HT1080 (cell line): ENCODE measurements around the gene KRTAP4-4. TPM values are rescaled to one million over a fixed set of nuclear protein-coding genes. Genes with fewer than 3 reads are reported as not detected.
"Not testable (repeated sequence)": the region's sequence is repeated elsewhere in the genome, so short reads cannot be mapped to it uniquely, and the experiment has no call there.

Source experiments
- DNase-seq: peaks from one replicate; pipeline ENCODE4 v3.0.0-alpha.2; 2015; ENCODE audit warnings: low read depth
- polyA plus RNA-seq, 2 experiments: library from polyadenylated mRNA; depleted of rRNA; stranded (reverse); fragments of >200 nt; gene quantifications; 2 replicates each; pipeline ENCODE4 v1.2.3, GENCODE V29; 2015
- total RNA-seq: library from RNA; depleted of rRNA; stranded (reverse); fragments of >200 nt; shearing (Covaris generic); gene quantifications from 2 replicates; pipeline ENCODE4 v1.2.3, GENCODE V29; 2014; rRNA removed

KRTAP4-4 gene
- total RNA-seq = not detected in 2 replicates
- not detected in 2 replicates for polyA plus RNA-seq (2015; cell fraction: cytosol; rRNA removed)
- polyA plus RNA-seq (2015; cell fraction: nucleus; rRNA removed) = not detected in 2 replicates

DNA sequence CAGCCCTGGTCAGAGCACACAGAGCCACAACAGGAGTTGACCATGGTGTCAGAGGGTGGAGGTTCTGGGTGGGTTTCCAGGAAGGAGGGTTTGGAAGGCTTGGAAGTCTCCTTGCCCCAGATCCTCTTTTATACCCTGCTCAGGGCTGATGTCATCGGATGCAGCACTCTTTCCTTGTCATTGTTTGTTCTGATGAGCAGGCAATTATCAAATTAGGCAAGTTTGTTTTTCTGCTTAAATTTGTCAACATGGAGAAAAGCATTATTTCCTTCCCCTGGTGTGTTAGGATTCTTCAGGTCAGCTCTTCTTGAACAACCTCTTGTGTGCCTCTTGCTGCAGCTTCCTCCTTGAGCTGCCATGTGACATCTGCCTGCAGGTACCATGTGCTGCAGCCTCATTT lies at the start of gene KRTAP4-4:
TSS of gene KRTAP4-4 (minus strand) at position 101 of the 400 bp plus-strand sequence. CDS start at position 44, 57 bp downstream.
- no peak for DNase-seq

GRCh38 chr17:41199421-41200078 lies 39.0 kb upstream of the KRTAP4-4 start:
- no peak for DNase-seq

GRCh38 chr17:41196068-41196467 lies 35.5 kb upstream of the KRTAP4-4 start:
- DNase-seq = no peak

DNA sequence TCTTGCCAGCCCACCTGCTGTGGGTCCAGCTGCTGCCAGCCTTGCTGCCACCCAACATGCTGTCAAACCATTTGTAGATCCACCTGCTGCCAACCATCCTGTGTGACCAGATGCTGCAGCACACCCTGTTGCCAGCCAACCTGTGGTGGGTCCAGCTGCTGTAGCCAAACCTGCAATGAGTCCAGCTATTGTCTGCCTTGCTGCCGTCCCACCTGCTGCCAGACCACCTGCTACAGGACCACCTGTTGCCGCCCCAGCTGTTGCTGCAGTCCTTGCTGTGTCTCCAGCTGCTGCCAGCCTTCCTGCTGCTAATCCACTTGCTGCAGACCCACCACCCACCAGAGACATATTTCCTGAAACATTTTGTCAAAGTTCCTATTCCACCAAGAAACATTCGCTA lies 29.8 kb upstream of the KRTAP4-4 start:
- no peak for DNase-seq

- not testable (repeated sequence) for DNase-seq
Observed at GRCh38 chr17:41189837-41190318, 29.3 kb upstream of the KRTAP4-4 start, which contains the start of gene KRTAP9-1. KRTAP9-1 (plus strand) TSS chr17:41189887; CDS start chr17:41189887, 0 bp downstream.

DNA sequence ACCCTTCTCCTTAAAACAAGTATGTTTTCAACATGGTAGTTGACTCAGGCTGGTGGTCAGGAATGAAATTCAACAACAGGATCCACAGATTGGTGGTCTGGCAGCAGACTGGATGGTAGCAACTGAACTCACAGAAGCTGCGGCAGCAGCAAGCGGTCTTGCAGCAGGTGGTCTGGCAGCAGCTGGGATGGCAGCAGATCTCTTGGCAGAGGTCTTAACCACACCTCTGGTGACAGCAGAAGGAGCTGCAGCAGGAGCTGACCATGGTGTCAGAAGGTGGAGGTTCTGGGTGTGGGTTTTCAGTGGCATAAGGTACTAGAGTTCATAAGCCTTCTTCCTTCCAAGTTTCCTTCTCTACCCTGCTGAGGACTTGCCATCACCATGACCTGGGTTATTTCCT lies 26.3 kb upstream of the KRTAP4-4 start:
- DNase-seq = no peak

- no peak for DNase-seq
Observed at GRCh38 chr17:41185001-41185400, 24.5 kb upstream of the KRTAP4-4 start.

DNA sequence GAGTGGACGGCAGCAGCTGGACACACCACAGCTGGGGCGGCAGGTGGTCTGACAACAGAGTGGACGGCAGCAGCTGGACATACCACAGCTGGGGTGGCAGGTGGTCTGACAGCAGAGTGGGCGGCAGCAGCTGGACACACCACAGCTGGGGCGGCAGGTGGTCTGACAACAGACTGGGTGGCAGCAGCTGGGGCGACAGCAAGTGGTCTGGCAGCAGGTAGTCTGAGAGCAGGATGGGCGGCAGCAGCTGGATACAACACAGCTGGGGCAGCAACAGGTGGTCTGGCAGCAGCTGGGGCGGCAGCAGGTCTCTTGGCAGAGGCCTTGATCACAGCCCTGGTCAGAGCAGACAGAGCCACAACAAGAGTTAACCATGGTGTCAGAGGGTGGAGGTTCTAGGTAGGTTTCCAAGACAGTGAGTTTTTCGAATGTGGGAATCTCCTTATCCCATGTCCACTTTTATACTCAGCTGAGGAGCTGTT lies 24.0 kb upstream of the KRTAP4-4 start, which contains the start of gene KRTAP4-1:
TSS of gene KRTAP4-1 (minus strand) at position 432 of the 482 bp plus-strand sequence. CDS start at position 375, 57 bp downstream.
- no peak for DNase-seq

DNA sequence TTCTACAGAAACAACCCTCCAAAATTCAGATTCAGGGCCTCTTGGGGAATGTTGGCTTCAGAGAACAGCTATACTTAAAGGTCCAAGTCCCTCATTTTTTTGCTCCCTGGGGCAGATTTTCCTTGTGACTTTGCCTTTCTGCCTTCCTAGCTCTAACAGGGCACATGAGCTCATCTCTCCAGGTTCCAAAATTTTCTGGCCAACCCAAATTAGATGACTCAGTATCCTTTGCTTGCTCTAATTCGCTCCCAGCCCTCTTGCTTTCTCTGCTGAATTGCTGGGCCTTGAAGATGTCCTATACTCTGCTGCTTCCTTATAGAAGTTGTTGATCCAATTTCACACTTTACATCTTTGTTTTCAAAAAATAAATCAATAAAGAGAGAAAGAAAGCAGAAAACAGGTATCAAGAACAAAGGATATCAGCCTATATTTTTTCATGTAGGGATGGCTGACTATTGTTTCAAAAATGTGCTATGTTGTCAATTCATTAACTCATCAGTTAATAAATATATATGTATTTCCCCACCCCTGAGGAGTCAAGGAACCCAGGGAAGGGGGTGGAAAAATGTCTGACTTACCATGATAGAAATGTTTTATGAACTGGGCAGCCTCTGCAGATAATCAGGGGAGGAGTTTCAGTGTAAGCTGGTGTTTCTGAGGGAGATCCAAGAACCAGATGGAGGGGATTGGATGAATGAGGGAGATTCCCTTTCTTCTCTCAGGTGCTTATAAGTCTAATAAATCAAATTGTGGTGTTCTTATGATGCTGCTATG lies 18.5 kb upstream of the KRTAP4-4 start:
- DNase-seq = no peak

DNA sequence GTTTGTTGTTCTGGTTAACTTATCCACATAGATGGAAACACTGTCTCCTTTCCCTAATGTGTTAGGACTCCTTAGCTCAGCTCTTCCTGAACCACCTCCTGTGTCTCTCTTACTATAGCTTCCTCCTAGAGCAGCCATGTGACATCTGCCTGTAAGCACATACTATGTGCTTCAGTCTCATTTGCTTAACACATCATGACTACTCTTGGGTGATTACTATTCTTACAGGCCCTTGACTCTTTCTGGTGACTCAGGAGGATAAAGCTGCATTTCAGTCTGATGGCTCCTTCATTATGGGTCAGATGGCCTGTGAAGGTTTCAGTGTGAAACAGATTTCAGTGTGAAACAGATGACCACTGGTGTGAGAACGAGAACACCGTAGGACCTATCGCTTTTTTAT lies 17.8 kb upstream of the KRTAP4-4 start:
- DNase-seq = peak; percentile 65

DNA sequence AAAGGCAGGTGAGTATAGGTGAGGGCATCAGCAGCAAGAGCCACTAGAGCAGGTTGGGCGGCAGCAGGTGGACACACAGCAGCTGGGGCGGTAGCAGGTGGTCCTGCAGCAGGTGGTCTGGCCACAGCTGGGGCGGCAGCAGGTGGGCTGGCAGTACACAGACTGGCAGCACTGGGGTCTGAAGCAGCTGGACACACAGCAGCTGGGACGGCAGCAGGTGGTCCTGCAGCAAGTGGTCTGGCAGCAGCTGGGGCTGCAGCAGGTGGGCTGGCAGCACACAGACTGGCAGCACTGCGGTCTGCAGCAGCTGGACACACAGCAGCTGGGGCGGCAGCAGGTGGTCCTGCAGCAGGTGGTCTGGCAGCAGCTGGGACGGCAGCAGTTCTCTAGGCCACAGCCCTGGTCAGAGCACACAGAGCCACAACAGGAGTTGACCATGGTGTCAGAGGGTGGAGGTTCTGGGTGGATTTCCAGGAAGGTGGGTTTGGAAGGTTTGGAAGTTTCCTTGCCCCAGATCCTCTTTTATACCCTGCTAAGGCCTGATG lies 17.3 kb upstream of the KRTAP4-4 start, which contains the start of gene KRTAP4-2:
TSS of gene KRTAP4-2 (minus strand) at position 495 of the 545 bp plus-strand sequence. CDS start at position 438, 57 bp downstream.
- DNase-seq = no peak

DNA sequence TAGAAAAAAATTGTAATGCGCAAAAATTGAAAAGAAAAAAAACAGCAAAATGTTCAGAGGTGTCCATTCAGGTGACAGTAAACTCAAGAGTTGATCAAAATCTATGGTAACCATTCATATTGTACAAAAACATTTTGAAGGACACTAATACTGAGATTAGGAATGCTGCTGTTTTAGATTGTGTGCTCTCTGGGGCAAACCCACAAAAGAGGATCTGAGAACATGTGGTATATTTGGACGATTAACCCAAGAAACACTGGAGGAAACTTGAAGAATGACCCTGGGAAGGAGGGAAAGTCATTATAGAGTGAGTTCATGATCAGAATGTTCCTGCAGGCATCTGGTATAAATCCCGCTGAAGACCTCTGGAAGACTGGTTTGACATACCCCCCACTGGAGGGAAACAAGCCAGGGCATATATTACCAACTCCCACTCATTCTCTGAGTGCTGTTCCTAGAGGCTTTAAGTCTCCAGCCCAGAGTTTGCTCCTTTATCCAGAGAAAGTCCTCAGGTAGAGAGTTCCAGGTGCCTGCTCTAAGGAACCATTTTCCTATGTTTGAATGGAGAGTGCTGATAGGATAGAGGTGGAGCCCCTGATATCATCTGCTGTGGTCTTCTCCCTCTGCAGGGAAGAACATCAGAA lies 16.3 kb upstream of the KRTAP4-4 start:
- DNase-seq = no peak

DNA sequence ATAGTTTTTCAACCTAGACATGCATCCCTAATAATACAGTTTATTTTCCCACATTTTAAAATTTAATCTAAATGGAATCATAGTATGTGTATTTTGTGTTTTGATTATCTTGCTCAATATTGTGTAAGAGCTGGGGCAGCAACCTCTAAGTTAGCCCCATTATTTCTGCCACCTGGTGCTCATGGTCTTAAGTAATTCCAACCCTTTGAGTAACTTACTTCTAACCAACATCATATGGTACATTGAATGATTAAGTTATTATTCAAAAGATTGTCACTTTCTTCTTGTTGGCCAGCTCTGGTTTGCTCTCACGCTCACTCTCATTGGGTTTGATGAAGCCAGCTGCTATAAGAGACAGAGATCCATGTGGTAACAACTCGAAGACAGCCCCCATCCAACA lies 11.3 kb upstream of the KRTAP4-4 start:
- no peak for DNase-seq

- no peak for DNase-seq
Observed at GRCh38 chr17:41168121-41168520, 7.6 kb upstream of the KRTAP4-4 start, which contains the start of gene KRTAP4-3. KRTAP4-3 (minus strand) TSS chr17:41168221; CDS start chr17:41168172, 49 bp downstream.

DNA sequence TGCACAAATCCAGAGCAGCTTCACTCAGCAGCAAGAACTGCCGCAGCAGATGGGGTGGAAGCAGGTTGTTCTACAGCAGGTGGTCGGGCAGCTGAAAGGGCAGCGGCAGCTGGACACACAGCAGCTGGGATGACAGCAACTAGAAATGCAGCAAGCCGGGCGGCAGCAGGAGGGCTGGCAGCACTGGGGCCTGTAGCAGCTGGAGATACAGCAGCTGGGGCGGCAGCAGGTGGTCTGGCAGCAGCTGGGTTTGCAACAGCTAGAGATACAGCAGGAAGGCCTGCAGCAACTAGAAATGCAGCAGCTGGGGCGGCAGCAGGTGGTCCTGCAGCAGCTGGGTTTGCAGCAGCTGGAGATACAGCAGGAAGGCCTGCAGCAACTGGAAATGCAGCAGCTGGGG lies 7.0 kb upstream of the KRTAP4-4 start:
- DNase-seq = no peak

- peak; percentile 42 for DNase-seq
Observed at GRCh38 chr17:41163828-41164227, 3.3 kb upstream of the KRTAP4-4 start.

DNA sequence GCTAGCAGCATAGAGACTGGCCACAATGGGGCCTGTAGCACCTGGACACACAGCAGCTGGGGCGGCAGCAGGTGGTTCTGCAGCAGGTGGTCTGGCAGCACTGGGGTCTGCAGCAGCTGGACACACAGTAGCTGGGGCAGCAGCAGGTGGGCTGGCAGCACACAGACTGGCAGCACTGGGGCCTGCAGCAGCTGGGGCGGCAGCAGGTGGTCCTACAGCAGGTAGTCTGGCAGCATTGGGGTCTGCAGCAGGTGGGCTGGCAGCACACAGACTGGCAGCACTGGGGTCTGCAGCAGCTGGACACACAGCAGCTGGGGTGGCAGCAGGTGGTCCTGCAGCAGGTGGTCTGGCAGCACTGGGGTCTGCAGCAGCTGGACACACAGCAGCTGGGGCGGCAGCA lies 358 bp downstream of the KRTAP4-4 start:
- DNase-seq = not testable (repeated sequence)

DNA sequence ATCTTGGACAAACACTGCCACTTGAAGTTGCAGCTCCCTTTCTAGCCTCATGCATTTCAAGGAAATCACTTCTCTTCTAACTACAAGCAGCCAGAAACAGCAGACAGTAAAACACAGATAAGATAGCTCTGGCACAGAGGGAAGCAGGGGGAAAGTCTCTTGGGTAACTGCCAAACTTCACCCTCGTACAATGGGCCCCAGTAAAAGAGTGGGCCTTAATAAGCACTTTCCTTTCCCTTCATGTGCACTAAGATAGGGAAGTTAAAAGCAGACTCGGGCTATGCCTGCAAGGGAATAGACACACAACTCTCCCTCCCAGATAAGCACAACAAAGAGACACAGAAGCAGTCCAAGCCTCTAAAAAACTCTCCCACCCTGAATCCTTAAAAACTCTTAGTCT lies 6.7 kb downstream of the KRTAP4-4 start:
- no peak for DNase-seq

DNA sequence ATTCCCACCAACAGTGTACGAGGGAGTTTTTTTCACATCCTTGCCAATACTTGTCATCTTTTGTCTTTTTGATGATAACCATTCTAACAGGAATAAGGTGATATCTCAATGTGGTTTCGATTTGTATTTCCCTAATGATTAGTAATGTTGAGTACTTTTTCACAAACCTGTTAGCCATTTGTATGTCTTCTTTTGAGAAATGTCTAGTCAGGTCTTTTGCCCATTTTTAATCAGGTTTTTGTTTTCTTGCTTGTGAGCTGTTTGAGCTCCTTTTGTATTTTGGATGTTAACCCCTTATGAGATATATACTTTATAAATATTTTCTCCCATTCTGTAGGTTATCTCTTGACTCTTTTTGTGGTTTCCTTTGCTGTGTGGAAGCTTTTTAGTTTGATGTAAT lies 9.0 kb downstream of the KRTAP4-4 start:
- DNase-seq = no peak

DNA sequence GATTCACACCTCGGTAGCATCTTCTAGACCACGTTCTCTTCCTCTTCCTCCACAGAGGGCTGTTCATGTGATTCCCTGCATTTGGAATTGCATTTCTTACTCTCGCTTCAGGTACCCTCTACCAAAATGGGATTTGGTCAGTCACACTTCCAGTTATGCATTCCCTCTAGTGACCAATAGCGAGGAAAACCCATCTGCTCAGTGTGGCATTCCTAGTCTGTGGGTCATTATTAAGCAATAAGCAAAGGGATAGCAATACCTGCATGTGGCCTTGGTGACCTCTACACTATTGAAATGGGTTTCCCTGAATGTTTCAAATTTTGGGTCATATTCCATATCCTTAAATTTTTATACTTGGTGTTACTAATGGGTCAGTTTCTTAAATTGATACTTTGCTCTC lies 10.5 kb downstream of the KRTAP4-4 start:
- no peak for DNase-seq

DNA sequence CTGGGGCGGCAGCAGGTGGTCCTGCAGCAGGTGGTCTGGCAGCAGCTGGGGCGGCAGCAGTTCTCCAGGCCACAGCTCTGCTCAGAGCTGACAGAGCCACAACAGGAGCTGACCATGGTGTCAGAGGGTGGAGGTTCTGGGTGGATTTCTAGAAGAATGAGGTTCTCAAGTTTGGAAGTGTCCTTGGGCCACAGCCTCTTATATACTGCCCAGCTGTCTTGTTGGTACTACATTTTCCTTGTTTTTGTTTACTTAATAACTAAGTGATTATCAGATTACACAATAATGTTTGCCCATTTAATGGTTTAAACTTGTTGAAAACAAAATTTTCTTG lies 10.9 kb downstream of the KRTAP4-4 start, which contains the start of gene KRTAP4-5:
TSS of gene KRTAP4-5 (minus strand) at position 174 of the 334 bp plus-strand sequence. CDS start at position 116, 58 bp downstream.
- no peak for DNase-seq
